CD4-positive, alpha-beta T cell treated with Interleukin-17A for 4 hours (primary cell): Measurements from ENCODE around the gene ATP5F1C.
"Not testable (repeated sequence)": the region's sequence is repeated elsewhere in the genome, so short reads cannot be mapped to it uniquely, and the experiment has no call there.

Experiments used
- DNase-seq: peaks from one replicate; pipeline ENCODE4 v3.0.0-alpha.2; 2020; ENCODE audit warnings: mixed read lengths

Gene ATP5F1C

DNA sequence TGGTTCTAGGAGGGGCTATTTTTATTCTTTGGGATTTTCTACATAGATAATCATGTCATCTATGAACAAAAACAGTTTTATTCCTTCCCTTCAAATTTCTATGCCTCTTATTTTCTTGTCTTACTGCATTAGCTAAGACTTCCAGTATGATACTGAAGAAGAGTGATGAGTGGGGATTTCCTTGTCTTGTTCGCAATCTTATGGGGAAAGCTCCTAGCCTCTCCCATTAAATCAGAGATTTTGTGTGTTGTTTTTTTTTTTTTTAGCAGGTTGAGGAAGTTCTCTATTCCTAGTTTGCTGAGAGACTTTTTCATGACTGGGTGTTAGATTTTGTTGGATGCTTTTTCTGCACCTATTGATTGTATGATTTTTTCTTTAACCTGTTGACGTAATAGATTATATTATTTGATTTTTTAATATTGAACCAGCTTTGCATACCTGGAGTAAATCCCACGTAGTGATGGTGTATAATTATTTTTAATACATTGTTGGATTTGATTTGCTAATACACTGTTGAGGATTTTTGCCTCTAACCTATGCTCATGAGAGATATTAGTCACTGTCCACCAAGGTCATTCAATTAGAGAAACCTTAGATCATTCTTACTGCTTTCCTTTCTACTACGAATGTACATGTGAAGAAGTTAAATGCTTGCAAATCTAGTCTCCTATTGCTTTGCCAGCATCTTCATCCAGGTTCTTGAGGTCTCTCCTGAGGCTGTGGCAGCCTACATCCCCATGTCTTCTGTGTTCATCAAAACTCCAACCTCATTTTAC, 6.5 kb downstream of the ATP5F1C start:
- no peak for DNase-seq

DNA sequence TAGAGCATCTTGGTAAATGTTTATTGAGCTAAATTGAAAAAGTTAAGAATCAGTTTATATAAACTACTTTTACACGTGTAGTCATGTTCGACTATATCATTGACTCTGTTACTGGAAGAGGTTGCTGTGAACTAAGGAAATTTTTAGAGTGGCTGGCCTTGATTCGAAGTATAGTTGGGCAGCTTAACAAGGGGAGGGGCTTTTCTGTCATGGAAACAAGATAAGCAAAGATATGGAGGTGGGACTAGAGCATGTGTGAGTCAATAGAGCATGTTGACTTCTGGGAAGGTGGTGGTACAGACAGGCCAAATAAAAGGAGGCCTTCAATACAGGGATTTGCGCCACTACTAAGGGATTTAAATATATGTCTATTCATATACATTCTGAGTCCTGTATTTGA, 7.6 kb downstream of the ATP5F1C start:
- DNase-seq: no peak

DNA sequence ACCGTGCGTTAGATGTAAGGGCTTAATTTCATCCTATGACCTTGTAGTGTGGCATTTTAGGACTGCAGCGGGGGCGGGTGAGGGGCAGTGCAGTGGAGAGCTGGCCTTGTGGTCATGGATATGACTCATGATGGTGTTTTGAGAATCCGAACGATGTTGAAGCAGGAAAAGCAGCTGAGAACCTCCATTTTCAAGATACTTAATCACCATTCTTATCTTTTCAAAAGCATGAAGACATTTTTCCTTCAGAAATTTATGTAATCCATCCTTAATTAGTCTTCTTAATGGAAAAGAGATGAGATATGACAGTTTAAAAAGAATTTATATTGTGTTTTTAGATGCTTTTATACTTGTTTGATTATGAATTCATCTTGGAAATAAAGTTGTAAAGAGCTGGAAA, 9.6 kb downstream of the ATP5F1C start:
- DNase-seq: no peak

DNA sequence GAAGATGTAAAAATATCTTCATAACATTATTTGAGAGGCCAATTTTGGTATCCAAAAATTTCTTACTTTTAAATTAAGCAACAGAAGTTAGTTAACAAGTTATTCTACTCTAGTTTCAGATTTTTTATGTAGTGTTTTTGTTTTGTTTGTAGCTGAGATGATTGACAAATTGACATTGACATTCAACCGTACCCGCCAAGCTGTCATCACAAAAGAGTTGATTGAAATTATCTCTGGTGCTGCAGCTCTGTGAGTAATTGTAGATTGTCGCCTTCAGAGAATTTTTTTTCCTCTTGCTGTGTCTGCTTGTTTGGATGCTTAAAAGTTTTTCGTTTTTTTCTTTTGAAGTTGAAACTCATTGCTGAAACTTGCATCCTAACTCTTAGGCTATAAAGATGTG, 14.6 kb downstream of the ATP5F1C start:
- no peak for DNase-seq

DNA sequence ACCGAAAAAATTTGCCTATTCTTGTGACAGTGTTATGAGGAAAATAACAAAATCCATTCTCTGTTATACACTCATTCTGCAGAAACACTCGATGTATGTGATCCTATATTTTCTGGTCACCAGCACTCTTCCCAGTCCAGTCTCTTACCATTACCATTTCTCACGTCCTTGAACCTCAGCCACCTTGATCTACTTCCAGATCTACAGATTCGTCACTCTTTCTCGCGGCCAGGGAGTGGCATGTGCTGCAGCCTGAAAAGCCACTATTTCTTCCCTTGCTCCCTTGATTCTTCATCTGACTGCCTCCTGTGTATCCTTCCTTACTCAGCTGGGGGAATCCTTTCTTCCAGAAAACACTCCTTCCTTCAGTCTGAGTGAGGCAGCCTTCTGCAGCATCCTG, 16.2 kb downstream of the ATP5F1C start:
- no peak for DNase-seq

DNA sequence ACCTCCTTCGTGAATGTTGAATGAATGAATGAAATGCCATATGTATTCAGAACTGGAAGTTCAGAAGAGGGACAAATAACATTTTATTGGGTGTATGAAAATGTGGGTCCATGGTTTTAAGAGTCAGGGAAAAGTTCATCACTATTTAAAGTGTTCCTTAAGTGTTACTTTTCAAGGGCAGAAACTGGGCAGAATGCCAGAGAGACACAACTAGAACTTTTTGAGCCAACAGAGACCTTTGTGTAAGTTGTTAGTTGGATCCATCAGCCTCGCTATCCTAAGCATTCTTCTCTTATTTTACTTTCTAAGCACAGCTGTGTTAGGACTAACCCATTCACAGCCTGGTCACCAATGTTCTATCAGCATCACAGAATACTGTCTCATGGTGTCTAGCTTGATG, 16.8 kb downstream of the ATP5F1C start:
- DNase-seq: no peak

DNA sequence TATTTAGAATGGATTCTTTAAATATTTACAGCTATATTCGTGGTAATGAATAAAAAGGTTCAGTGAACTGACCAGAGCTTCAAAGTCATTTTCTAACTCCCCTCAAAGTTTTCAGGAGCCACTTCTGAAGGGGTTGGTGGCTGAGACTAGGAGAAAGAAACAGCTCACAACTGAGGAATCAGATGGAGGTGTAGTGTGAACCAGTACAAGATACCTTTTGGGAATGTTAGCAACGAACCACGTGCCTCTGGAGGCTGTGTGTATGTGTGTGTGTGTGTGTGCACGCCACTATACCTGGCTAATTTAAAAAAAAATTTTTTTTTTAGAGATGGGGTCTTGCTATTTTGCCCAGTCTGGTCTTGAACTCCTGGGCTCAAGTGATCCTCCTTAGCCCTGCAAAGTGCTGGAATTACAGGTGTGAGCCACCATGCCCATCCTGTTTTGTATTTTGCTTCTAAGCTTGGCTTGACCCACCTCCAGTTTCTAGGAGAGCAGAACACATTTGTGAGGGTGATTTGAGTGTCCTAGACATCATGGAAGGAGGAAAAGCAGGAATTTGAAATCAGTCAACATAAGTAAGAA, 20.8 kb downstream of the ATP5F1C start:
- DNase-seq: no peak

DNA sequence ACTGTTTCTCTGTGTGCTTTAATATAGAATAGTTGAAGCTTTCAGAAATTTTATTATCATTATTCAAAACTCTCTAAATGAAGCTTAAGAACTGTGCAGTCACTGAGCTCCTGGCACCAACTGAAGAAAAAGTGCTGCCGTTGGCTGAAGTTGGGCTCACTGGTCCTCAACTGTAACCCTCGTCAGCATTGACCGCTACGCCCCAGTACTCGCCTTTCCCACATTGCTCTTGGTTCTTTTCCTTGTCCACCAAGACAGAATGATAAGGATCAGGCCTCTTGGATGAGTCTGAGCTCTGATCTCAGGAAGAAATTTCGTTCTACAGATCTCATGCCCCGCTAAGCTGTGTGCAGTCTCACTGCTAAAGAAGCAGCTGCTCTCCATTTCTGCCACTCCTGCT, 22.5 kb downstream of the ATP5F1C start:
- DNase-seq: no peak

DNA sequence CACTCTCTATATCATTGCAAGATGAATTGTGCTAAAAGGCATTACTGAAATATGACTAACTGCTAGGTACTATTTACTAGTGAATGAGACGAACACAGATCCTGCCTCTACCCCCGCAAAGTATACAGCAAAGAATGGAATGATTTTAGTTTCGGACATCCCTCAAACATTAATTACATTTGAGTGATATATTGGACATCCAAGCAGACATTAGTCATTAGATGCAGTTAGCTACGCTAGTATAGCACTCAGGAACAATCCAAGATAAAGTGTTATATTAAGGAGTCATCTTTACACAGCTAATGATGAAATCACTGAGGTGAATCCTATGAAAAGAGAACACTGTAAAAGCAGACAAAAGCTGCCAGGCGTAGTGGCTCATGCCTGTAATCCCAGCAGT, 23.0 kb downstream of the ATP5F1C start:
- DNase-seq: no peak

DNA sequence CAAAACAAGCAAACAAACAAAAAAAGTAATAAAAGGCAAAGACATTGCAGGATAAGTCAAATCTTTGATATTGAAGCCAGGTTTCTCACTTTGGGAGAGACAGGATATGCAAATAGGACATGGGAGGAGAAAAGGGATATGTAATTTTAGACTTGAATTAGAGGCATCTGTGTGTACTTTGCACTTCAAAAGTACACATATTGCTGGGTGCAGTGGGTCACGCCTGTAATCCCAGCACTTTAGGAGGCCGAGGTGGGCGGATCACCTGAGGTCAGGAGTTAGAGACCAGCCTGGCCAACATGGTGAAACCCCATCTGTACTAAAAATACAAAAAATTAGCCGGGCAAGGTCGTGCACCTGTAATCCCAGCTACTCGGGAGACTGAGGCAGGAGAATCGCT, 23.8 kb downstream of the ATP5F1C start:
- DNase-seq: not testable (repeated sequence)

DNA sequence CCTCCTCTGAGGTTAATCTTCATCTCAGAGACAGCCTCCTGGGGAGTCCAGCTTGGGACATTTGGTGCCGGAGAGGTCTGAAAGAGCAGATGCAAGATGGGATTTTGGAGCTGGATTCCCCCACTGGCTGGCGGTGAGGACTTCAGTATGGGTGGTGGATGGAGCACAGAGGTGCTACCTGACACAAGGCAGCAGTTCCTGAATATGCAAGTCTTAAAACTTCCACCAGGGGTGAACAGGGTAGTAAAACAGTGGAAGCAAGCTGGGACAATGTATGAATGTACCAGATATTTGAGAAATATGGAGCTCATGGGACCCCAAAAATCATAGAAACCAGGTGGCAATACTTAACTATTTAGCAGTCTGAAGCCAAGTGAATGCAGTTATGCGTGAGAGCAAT, 25.5 kb downstream of the ATP5F1C start:
- no peak for DNase-seq

DNA sequence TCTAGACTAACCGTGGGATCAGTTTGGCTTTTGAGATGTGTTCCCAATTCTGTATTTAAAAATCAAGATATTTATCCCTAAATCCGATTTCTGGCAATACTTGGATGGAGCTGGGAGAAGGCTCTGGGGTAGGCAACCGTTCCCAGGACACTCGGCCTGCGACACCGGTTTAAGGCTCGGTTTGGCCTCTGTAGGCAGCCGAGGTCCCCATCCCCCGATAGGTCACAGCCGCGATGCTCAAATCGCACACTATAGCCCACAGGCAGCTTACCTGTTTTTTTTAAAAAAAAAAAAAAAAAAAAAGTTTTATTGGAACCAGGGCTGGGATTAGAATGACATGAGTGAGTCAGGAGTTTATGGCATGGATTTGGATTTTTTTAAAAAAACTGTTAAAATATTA, 29.6 kb downstream of the ATP5F1C start:
- DNase-seq: no peak

DNA sequence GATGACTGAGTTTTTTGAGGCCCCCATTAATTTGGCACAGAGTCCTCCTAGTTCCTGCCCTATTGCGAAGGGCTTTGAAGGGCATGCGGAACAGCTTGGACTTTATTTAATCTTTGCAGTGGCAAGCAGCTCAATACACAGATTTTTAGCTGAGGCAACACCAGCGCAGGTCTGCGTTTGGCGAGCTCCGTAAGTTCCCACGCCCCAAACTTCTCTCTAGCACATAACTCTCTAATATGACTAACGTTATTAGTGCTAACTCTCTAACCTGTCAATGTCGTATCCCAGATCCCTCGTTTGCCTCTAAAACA, 30.0 kb downstream of the ATP5F1C start:
- no peak for DNase-seq

DNA sequence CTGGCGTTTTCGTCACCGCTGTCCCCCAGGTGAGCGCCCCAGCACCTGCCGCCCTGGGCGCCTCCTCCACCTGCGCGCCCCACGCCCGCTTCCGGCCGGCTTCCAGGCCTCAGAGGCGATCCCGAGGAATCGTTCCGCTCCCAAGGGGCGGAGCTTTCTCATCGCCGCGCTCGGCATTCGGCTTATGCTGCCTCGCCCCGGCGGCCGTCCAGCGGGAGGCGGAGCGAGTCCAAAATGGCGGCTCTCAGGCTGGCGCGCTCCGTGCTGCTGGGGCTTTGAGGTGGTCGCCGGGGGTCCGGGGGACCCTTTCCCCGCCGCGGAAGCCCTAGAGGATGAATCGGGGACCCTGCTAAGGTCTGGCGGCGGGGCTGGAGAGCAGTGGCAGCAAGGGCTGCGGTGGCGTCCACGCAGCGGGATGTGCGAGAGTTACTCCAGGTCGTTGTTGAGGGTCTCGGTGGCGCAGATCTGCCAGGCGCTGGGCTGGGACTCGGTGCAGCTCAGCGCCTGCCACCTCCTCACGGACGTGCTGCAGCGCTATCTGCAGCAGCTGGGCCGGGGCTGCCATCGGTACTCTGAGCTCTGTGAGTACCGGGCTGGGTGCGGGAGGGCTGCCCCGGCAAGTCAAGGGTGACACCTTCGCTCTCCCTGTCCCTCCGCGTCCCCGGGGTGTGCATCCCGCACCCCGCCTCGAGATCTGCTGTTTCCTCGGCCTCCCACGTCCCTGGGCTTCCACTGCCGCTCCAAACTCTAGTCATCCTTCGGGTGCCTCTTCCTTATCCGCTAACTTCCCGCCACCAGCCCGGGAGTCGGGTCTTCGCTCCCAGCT, 30.5 kb downstream of the ATP5F1C start, which contains the start of gene TAF3:
TSS of gene TAF3 (plus strand) at position 211 of the 826 bp plus-strand sequence. CDS start at position 416, 205 bp downstream.
- peak; percentile 95 for DNase-seq

DNA sequence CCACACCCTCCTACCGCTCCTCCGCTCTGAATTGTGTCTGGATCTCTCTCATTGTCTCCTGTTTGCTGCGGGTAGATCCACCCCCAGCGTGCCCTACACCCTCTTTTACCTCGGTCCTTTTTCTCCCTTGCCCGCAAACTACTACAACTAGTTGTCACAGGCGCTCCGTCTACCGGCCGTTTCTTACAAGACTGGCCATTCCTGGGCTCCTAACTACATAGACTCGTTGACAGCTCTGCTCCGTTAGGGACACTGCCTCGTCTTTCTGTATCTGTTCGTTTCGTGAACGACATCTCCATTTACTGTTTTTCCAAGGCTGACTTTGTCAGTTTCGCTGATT, 31.1 kb downstream of the ATP5F1C start:
- DNase-seq: peak; percentile 21

DNA sequence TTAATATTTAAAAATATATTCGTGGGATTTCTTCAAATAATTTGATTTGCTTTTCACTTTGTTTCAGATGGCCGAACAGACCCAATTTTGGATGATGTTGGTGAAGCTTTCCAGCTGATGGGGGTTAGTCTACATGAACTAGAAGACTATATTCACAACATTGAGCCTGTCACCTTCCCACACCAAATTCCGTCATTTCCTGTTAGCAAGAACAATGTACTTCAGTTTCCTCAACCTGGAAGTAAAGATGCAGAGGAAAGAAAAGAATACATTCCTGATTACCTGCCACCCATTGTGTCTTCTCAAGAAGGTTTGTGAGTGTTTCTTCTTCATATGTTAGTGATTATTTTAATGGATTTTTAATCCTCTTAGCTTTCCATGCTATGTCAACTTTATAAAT, 36.3 kb downstream of the ATP5F1C start:
- DNase-seq: no peak

DNA sequence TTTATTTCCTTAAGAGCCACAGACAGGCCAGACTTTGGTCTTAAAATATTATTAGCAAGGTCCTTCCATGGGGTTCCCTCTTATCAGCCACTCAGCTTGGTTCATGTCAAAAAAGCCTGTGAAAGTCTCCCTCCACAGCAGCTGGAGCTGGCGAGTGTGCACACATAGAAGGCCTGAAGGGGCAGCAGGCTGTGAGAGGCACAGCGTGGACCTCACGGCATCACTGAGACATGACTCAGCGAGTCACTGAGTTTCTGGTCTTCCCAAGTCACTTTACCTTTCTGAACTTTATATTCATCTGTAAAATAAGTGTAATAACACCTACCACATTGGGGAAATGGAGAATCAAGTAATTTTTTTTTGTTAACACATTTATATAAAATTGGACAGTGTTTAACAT, 39.0 kb downstream of the ATP5F1C start:
- DNase-seq: no peak

DNA sequence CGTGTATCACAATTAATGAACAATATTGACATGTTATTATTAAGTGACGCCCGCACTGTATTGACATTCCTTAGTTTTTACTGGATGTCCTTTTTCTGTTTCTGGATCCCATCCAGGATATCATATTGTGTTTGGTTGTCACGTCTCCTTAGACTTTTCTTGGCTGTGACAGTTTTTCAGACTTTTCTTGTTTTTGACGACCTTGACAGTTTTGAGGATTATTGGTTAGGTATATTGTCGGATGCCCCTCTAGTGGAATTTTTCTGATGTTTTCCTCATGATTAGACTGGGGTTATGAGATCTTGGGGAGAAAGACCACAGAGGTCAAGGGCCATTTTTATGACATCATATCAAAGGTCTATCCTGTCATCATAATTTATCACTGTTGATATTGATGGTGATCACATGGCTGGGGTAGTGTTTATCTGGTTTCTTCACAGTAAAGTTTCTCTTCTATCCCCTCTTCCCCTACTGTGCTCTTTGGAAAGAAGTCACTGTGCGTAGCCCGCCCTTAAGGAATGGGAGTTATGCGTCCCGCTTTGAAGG, 41.4 kb downstream of the ATP5F1C start:
- no peak for DNase-seq

DNA sequence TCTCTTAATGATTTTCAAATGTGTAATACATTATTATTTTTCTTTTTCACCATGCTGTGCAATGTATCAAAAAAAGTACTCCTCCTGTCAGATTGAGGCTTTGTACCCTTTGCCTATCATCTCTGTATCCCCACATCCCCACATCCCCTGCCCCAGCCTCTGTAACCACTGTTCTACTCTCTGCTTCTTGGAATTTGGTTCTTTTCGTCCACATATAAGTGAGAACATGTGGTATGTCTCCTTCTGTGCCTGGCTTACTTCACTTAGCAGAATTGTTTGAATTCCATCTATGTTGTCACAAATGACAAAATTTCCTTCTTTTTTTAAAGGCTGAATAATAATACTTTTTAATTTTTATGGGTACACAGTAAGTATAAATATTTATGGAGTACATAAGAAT, 44.1 kb downstream of the ATP5F1C start:
- no peak for DNase-seq

DNA sequence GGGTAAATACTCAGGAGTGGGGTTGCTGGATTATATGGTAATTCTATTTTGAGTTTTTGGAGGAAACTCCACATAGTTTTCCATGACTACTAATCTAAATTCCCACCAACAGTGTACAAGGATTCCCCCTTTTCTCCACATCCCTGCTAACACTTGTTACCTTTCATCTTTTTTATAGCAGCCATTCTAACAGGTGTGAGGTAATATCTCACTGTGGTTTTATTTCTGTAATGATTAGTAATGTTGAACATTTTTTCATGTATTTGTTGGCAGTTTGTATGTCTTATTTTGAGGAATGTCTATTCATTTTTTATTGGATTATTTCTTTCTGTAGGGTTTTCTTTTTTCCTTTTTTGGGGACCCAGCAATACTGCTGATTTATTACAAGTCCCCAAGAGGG, 45.2 kb downstream of the ATP5F1C start:
- DNase-seq: no peak

DNA sequence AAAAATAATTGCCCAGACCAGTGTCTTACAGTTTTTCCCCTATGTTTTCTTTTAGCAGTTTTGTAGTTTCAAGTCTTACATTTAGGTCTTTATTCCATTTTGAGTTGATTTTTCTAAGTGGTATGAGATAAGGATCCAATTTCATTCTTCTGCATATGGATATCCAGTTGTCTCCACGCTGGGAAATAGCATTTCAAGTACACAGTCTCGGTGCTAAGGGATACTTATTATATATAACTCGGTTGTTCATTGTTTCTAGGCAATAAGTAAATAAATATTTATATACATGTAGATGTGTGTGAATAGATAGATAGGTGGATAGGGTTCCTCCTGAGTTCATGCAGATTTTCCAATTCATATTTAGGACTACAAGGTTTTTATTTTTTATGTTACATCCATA, 46.3 kb downstream of the ATP5F1C start:
- no peak for DNase-seq

DNA sequence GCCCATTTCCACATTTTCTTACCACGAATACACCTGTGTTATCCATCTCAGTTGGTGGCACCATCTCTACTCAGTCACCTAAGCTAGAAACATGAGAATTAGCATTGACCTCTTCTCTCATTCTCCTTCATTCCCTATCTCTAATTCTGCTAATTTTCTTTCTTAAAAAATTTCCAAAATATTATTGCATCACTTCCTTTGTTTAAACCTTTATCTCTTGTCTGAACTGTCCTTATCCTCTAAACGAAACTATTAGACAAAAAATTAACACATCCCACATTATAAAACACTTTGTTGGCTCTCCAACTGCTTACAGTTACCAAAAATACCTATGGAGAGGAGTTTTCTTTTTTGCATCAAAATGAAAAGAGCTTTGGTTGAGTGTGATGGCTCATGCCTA, 48.6 kb downstream of the ATP5F1C start:
- no peak for DNase-seq

DNA sequence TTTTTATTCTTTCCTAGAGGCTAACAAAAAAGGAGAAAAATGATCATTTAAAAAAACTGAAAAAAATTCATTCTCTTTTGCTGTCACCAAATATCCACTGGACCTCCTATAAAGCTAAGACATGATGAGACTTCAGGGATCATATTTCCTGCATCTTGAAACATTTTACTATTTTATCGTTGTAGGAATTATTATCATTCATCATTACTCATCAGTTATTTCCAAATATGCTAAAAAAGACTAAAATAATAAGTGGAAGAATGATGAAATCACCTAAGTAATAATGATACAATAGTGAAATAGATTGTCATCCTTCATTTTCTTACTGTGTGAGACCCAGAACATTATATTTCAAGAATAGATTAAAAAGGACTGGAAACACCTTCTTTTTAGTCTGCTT, 58.6 kb downstream of the ATP5F1C start:
- DNase-seq: no peak
